GM15510 (cell line): ENCODE measurements around the gene GIT1.

ENCODE experiments used
- POLR2A ChIP-seq: IDR thresholded peaks from 3 replicates; pipeline ENCODE4 v1.6.1; 2011; ENCODE audit warnings: borderline replicate concordance; ENCODE audit not compliant: insufficient read length; ENCODE audit errors: extremely low read depth

Gene GIT1

GRCh38 chr17:29620271-29620670, 30.8 kb upstream of the GIT1 start:
- TF ChIP-seq POLR2A = no peak

- TF ChIP-seq POLR2A = no peak
These were observed 29.8 kb upstream of the GIT1 start for GRCh38 chr17:29619251-29619650.

GRCh38 chr17:29618272-29619065, 29.0 kb upstream of the GIT1 start:
- no peak for TF ChIP-seq POLR2A

GRCh38 chr17:29617481-29618271, 28.2 kb upstream of the GIT1 start:
- TF ChIP-seq POLR2A = no peak

GRCh38 chr17:29617125-29617480, 27.7 kb upstream of the GIT1 start:
- peak; percentile 42 for TF ChIP-seq POLR2A

- no peak for TF ChIP-seq POLR2A
These were observed 27.0 kb upstream of the GIT1 start for GRCh38 chr17:29616300-29617048.

- no peak for TF ChIP-seq POLR2A
These were observed 26.2 kb upstream of the GIT1 start for GRCh38 chr17:29615492-29616299.

GRCh38 chr17:29615048-29615385, 25.6 kb upstream of the GIT1 start:
- TF ChIP-seq POLR2A = no peak

- TF ChIP-seq POLR2A = no peak
These were observed 25.1 kb upstream of the GIT1 start for GRCh38 chr17:29614349-29615047.

- TF ChIP-seq POLR2A = no peak
These were observed 24.4 kb upstream of the GIT1 start for GRCh38 chr17:29613856-29614255.

- TF ChIP-seq POLR2A = no peak
These were observed 23.9 kb upstream of the GIT1 start for GRCh38 chr17:29613352-29613837.

GRCh38 chr17:29612404-29613280, 23.2 kb upstream of the GIT1 start:
- TF ChIP-seq POLR2A = no peak

- TF ChIP-seq POLR2A = no peak
These were observed 22.6 kb upstream of the GIT1 start for GRCh38 chr17:29612094-29612403.

GRCh38 chr17:29611351-29612093, 22.1 kb upstream of the GIT1 start:
- TF ChIP-seq POLR2A = no peak
